RPMI7951 (cell line): Measurements from ENCODE around the gene EML5. TPM values are rescaled to one million over a fixed set of nuclear protein-coding genes. Genes with fewer than 3 reads are reported as not detected.

ENCODE experiments used
- DNase-seq: peaks from one replicate; pipeline ENCODE4 v3.0.0-alpha.2; 2012; ENCODE audit warnings: low read depth
- total RNA-seq: library from RNA; depleted of rRNA; stranded (reverse); fragments of >200 nt; shearing (Covaris generic); gene quantifications from 2 replicates; pipeline ENCODE4 v1.2.3, GENCODE V29; 2014

The EML5 gene
- total RNA-seq, 1 experiment from 2014 or later: 3.1 TPM

DNA sequence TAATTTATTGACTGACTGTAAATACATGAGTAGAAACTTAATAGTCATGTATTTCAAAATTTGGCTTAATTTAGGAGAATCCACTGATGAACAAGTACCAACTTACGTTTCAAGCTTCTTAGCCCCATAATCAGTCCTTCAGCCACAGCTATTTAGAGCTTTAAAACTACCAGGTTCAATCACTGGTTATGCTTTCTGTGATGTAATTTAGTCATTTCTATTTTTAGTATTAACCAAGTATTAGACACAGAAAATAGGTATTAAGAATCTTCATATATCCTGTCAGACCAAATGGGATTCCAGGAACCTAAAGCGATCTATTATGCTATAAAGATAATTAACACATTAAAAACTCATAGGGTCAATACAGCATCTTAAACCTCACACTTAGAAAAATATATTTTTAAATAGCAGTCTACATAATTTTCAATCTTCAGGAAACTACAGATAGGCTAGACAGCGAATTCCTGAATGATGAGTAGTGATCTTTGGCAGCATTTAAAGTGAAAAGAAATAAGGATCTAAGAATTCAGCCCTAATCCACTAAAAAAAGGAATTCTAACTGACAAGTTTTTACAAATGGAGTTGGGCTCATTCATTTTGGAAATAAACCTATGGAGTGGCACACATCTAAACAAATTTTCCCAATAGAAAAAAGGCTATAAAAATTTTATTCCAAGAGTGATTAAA is 178.4 kb downstream of the EML5 start:
- peak; percentile 69 for DNase-seq

DNA sequence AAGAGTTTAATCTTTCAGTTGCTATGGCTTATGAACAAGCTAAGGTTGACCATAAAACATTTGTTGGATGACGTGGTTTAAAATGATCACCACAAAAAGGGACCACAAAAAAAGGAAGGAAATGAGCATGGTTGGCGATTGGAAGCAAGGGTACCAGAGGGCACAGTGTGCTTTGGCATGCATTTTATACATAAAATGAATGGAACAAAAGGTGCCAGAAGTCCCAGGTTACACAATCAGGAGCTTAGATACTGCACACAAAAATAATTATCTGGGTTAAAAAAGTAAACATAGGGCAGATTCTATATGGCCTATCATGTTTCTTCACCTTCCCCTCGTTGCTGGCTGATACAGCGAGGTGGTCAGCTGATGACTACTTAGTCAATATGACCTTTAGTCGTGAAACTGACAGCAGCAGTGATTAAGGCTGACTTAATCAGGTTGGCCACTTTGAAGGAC is 179.2 kb downstream of the EML5 start:
- peak; percentile 79 for DNase-seq

DNA sequence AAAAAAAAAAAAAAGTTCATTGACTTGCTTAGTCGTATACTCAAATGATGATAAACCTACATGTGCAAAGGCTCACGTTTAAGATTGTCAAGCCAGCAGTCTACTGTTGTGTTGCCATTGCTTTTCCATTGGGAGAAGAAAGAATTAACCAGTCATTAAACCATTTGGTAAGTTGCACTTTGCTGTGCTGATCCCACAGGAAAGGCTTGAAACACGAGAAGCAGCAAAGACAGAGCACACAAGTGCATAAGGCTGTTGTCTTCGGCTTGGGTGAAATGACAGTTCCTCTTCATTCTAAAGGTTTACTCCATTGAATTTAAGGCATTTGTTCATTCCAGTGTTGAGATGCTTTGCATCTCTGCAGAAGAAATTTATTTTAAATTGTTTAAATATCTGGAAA is 179.8 kb downstream of the EML5 start:
- DNase-seq: peak; percentile 20

DNA sequence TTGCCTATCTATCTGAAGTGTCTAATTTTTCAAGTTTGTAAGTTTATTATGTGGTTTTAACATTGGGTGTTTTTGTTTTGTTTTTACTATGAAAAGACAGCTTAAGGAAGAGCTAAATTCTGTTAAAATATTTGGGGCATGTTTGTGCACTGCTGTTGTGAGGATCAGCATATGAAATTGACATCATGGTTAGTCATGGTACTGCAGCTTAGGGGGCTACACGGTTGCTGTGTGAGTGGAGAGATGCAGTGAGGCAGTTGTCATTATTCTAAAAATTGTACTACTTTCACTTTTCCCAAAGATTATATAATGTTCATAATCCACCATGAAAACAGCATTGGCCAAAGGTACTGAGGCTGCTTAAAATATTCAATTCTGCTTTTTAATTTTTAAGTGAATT is 180.9 kb downstream of the EML5 start:
- DNase-seq: peak; percentile 30

DNA sequence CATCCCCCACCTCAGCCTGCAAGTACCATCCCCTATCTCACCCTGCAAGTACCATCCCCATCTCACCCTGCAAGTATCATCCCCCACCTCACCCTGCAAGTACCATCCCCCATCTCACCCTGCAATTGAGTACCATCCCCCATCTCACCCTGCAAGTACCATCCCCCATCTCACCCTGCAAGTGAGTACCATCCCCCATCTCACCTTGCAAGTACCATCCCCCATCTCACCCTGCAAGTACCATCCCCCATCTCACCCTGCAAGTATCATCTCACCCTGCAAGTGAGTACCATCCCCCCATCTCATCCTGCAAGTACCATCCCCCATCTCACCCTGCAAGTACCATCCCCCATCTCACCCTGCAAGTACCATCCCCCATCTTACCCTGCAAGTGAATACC is 184.9 kb downstream of the EML5 start:
- DNase-seq: no peak

DNA sequence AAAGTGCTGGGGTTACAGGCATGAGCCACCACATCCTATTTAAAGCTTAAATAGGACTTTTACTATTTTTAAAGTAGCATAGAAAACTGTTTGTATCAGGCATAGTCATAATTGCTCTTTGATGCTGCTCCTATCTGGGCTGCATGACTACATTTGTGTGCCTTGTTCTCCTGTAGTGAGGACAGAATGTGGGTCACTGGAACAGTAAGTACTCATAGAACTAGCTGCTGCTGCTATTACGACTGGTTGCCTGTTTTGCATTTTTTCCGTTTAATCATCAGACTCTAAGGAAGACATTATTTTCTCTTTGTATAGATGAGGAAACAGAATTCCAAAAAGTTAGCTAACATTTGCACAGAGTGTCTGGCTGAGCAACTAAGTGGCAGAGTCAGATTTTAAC is 187.2 kb downstream of the EML5 start:
- no peak for DNase-seq

DNA sequence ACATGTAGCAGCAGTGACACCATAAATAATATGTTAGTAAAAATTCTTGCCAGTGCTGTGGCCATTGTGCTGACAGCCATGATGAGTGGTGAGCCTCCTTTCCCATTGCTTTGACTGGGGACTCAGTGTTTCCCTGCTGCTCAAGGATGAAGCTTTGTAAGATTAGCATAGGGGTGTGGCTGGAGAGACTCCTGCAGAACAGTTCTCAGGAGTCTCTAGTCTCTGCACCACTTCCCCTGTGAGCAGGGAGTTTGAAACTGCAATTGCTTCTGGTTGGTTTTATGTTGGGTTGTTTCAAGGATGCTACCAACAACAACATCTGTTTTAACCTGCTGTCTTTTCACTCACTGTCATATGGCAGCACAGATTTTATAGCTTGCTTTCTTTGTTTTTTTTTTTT is 188.5 kb downstream of the EML5 start:
- DNase-seq: no peak

DNA sequence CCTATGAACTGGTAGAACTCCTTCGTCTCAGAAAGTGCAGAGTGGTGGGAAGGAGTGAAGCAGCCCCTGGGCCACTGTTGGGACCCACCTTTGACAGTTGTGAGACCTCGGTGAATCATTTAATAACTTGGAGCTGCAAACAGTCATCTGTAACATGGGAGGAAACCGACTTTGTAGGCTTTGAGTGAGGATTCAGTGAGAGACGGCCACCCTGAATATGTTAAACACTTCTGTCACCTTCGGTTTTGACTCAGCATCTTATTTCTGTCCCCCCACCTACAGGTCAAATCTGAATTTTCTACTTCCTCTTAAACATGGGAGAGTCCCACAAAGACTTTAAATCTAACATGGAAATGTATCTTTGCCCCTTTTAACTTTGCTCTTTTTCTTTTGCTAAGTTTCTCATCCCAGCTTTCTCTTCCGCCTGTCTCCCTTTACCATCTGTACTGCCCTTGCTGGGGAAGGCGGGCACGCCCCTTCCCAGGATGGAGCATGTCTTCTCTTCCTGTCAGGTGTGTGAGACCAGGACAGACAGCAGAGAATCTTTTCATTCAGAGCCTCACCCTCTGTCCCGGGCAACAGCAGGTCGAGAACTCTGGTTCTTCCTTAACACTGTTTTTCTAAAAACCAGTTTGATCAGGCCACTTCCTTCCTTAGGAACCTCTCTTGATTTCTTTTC is 192.9 kb downstream of the EML5 start:
- no peak for DNase-seq

DNA sequence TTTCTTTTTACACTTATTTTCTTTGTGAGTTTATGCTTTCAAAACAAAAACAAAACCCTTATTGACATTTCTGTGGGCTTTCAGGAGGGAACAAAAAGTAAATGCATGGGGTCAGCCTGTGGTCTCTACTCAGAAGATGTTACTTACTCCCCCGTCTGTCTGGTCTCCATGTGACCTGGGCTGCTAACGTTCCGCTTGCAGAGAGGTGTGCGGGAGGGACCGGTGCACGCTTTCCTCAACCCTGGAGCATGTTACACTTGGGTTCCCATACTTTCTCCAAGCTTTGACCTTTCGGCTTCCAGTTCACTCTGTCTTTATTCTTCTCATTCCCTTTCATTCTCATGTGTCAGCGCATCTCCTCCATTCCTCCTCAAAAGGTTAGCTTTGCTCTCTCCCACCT is 193.4 kb downstream of the EML5 start:
- no peak for DNase-seq

DNA sequence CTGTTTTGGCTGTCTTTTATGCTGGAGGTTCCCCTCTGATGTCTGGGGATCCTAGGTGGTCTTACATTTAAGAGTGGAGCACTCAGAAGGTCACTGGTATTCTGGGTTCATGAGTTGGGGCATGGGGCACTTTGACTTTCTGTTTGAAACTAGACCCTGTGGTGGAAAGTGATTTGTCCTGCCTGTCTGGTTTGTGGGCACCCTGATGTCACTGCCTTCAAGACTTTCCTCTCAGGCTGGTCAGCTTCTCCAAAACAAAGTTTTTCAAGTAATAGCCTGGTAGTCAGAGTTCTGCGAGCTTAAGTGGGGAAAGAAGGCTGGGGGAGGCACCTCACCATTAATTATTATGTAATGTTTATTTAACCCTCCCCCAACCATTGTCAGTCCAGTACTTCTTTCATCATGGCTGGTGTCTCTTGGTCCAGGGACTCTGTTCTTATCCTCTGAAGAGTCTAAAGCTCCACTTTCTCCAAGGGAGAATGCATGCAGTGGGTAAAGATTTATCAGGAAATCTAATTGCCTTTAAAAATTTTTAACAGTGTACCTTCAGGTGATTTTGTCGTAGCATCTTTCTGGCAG is 194.6 kb downstream of the EML5 start:
- no peak for DNase-seq

DNA sequence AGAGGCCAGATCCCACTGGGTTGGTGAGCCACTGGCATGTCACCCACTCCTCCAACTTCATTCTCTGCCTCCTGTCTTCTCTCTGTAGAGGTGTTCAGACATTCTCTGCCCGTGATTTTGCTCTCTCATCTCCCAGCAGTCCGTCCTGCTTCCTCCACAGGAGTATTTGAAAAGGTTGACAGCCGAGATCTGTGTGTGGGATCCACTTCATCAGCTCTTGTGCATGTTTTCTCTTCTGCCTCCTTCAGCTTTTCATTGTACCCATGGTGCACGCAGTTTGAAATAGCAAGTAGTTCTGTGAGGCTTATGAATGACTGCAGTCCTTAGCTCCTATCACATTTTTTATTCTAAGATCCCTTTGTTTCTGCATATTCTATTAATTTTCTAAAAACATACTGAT is 195.2 kb downstream of the EML5 start:
- no peak for DNase-seq

DNA sequence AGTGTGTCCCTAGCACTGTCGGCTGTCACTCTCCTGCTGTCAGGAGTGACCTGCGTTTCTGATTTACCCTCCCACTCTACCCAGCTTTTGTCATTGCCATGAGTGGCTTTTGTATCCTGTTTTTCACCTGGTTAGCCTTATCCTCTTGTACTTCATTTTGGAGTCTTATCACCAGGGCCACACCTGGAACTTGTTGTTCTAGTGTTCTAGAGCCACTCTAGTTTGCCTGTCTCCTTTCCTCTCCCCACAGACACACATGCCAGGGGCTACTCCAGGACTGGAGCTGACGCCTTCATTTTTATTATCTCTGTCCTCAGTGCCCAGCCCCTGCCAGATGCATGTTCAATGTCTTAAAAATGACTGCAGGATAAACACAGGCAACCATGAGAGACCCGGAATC is 195.7 kb downstream of the EML5 start:
- DNase-seq: no peak

DNA sequence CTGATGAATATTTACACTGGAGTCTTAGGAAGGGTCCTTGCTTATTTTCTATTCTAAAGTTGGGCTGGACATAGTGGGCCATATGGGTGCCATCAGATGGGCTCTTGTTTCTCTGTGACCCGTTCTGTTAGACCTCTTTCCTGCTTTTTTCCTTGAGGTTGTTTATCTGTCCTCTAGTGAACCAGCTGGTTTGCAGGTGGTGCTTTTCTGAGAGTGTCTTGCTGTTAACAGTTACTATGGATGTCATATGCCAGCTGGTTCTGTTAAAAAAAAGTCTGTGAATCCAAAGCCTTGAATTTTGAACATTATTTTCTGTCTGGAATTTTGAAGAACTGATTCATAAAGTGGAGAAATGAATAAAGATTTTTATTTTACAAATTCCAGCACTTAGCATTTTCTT is 200.7 kb downstream of the EML5 start:
- no peak for DNase-seq

DNA sequence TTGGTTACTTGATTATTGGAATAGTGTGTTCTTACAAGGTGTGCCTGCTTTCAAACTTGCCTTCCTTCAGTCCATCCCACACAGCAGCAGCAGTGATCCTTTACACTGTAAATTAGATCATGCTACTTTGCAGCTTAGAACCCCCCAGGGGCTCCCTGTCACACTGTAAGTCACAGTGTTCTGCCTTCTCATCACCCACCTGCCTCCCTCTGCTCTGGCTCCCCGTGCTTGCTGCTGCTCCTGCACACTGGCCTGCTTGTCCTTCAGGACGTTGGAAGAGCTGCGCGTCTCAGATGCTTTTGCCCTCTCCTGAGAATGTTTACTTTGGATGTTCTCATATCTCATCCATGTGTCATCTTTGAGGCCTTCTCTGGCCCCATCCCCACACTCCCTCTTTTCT is 202.6 kb downstream of the EML5 start:
- no peak for DNase-seq

DNA sequence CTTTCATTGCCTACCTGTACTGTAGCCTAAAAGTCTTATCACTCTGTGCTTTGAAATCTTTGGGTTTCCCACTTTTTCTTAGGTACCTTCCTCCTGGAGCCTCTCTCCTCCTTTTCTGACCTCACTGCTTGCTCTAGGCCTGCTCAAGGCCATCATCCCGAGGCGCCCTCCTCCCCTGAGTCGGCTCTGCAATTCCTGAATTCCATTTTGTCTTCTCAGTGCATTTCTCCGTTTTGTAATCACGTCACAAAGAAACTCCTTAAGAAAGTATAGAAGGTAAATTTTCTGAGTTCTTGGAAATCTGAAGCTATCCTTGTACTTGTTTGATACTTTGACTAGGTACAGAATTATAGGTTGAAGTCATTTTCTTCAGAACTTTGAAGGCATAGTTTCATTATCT is 204.7 kb downstream of the EML5 start:
- no peak for DNase-seq

DNA sequence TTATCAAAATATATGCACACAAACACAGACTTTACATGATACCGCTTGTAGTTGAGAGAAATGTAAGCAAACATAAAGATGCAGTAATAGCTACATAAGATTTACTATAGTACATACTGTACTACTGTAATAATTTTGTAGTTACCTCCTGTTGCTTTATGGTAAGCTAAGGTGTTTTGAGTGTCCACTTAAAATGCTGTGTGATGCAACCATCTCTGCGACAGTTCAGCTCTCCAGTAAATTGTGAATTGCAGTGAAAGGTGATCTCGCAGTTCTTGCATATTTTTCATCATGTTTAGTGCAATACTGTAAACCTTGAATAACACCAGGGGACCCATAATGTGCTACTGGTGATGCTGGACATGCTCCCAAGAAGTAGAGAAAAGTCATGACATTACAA is 208.3 kb downstream of the EML5 start:
- no peak for DNase-seq

DNA sequence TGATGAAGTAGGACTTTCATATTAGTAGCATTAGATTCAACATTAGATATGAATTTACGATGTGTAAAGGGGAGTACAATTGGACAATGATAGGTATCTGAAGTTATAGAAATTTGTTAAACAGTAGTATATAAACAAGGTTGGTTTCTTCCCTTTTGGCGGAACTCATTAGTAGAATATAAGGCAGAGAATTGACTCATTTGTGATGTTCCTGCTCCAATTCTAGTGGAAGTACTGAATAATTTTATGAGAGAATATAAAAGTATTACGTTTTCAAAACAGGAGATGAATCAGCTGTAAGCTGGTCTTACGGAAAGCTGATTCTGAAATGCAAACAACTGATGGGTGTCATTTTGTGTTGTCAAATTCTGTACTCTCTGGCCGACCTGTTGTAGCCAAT is 216.5 kb downstream of the EML5 start:
- DNase-seq: no peak

DNA sequence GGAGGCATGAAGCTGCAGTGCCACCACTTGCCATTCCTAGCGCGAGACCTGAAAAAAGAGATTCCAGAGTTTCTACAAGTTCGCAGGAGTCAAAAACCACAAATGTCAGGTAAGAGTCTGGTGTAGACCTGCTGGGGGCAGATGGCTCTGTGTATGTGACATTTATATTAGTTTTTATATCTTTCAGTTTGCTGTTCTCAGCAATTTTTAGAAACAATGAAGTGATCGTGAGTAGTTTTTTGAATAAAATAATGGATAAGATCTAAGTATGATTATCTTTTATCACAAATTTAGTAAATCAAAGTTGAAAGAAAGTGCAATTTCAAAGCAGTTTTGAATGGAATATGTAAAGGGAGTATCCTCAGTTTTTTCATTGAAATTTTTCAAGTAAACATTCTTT is 220.6 kb downstream of the EML5 start:
- no peak for DNase-seq

DNA sequence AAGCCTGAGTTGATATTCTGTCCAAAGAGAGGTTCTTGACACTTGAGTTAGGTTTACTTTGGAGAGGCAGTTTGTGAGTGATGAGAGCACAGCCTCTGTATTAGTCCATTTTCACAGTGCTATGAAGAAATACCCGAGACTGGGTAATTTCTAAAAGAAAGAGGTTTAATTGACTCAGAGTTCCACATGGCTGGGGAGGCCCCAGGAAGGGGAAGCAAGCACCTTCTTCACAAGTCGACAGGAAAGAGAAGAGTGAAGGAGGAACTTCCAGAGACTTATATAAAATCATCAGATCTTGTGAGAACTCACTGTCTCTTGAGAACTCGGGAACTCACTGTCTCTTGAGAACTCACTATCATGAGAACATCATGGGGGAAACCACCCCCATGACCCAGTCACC is 224.6 kb downstream of the EML5 start:
- DNase-seq: no peak

DNA sequence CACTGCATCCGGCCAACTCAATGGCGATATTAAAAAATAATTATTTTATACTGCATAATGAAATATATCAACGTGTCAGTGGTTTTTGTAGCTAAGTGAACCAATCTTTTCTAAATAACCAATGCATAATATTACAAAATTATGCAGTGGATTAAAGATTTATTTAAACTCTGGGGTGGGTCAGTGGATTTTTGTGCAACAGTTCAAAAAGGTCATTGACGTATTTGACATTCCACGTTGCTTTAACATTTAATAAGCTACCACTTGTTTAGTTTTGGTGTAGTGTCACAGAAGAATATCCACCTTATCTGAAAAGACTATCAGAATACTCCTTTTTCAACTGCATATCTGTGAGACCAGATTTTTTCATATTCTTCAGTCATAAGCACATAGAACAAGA is 227.3 kb downstream of the EML5 start:
- no peak for DNase-seq

DNA sequence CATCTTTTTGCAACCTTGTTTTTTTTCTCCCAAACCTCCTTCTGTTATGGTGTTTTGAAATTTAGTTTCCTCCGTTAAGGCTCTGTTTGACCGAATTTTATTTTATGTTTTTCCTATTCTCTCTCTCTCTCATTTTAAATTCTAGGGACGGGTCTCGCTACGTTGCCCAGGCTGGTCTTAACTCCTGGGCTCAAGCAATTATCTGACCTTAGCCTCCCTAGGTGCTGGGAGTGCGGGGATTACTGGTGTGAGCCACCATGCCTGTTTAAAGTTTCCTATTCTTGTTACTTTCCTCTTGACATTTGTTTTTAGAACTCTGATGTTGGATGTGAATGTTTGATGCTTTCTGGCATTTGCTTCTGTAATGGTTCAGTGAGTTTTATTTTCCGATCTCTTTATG is 228.9 kb downstream of the EML5 start:
- no peak for DNase-seq

DNA sequence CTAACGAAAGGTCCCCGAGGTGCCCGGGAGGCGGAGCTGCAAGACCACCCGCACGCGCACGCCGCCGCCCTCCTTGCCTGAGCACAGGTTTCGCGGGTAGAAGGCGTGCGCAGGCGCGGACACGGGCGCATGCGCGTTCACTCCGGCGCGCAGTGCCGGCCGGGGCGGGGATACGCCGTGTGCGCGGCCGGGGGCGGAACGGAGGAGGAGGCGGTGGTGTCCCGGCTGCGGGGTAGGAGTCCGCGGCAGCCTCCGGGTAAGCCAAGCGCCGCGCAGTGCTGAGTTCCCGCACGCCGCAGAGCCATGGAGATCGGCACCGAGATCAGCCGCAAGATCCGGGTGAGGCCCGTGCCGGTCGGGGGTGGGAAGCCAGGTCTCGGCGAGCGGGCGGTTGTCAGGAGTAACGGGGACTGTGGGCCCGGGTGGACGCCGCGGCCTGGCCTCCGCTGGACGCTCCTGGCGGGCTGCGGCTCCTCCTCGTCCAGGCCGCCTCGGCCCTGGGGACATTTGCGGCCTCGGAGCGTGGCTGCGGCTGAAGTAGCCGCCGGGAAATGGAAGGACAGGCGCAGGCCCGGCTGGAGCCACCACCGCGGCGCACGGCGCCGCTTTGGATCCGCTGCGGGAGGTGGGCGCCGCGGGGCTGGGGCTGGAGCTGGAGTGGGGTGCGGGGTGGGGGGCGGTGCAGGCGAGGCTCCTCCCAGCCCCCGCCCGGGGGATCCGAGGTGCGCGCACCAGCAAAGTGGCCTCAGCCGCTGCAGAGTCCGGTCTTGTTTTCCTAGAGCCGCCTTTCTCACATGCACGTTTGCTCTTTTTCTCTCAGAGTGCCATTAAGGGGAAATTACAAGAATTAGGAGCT is 229.7 kb downstream of the EML5 start, which contains the start of gene ZC3H14:
Gene ZC3H14, plus strand, starts transcription at position 207 of the 856 bp plus-strand sequence. Its CDS starts 97 bp downstream, at position 304.
- DNase-seq: peak; percentile 82

DNA sequence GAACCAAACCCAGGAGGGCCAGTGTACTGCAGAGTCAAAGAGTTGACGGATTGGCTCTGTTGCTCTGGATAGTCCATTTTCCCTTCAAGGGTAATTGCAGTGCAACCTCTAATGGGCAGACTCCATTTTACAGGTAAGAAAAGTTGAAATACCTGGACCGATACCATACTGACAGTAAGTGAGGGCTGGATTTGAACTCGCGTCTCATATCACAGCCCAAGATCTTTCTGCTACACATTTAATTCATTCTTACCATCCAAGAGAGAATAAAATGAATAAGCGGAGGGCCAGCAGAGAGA is 230.3 kb downstream of the EML5 start:
- no peak for DNase-seq
